ENCODE data around the gene KANSL1L.

Gene KANSL1L

DNA sequence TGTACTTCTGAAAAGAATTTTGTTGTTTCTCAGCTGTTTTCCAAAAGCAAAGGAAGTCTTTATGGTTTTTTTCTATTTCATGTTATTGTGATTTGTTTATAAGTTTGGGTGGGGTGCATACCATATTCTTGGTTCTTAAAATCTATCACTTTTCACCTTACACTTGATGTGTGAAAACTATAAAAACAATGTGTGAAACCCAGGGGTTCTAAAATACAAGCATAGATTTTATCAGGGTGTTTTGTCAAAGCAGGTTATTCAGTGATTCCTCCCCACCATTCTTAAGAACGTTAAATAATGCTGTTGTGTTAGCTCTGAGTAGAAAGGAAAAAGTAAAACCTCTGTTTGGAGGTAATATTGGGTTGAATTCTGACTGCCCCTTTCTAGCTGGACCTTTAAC lies 151.1 kb downstream of the KANSL1L start:
- Histone ChIP-seq H3K27ac (replicated peaks) (no peak overlapping the region), H3K27me3 (ENCODE audit: insufficient read depth, poor library complexity, severe bottlenecking) (no peaks in the 10 kb centered on the region), H3K4me3 (replicated peaks; ENCODE audit: insufficient read depth, low read length) (no peak overlapping the region)
- DNase-seq (ENCODE audit: low read depth in 1 of 2, low spot score in 1 of 2): no peak
- TF ChIP-seq SPI1 (IDR thresholded peaks at IDR 0.05; ENCODE audit: borderline replicate concordance, low read depth) (no peak), GABPA (IDR thresholded peaks at IDR 0.05; ENCODE audit: low read depth) (no peak), POLR2AphosphoS5 (IDR thresholded peaks at IDR 0.05; ENCODE audit: low read depth) (no peak), CTCF (IDR thresholded peaks at IDR 0.05; ENCODE audit: insufficient read depth, low read length) (no peak)
- TF ChIP-seq, protein P1, sequence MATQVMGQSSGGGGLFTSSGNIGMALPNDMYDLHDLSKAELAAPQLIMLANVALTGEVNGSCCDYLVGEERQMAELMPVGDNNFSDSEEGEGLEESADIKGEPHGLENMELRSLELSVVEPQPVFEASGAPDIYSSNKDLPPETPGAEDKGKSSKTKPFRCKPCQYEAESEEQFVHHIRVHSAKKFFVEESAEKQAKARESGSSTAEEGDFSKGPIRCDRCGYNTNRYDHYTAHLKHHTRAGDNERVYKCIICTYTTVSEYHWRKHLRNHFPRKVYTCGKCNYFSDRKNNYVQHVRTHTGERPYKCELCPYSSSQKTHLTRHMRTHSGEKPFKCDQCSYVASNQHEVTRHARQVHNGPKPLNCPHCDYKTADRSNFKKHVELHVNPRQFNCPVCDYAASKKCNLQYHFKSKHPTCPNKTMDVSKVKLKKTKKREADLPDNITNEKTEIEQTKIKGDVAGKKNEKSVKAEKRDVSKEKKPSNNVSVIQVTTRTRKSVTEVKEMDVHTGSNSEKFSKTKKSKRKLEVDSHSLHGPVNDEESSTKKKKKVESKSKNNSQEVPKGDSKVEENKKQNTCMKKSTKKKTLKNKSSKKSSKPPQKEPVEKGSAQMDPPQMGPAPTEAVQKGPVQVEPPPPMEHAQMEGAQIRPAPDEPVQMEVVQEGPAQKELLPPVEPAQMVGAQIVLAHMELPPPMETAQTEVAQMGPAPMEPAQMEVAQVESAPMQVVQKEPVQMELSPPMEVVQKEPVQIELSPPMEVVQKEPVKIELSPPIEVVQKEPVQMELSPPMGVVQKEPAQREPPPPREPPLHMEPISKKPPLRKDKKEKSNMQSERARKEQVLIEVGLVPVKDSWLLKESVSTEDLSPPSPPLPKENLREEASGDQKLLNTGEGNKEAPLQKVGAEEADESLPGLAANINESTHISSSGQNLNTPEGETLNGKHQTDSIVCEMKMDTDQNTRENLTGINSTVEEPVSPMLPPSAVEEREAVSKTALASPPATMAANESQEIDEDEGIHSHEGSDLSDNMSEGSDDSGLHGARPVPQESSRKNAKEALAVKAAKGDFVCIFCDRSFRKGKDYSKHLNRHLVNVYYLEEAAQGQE (IDR thresholded peaks at IDR 0.05; ENCODE audit: insufficient replicate concordance, low read depth): no peak

- H3K27ac ChIP-seq (replicated peaks): no peak overlapping the region
- no peaks in the 10 kb centered on the region for H3K27me3 ChIP-seq (ENCODE audit: insufficient read depth, poor library complexity, severe bottlenecking)
- H3K4me3 ChIP-seq (replicated peaks; ENCODE audit: insufficient read depth, low read length): no peak overlapping the region
- no peak for DNase-seq (ENCODE audit: low read depth in 1 of 2, low spot score in 1 of 2)
- TF ChIP-seq, protein P1 (IDR thresholded peaks at IDR 0.05; ENCODE audit: insufficient replicate concordance, low read depth): no peak
- TF ChIP-seq SPI1 (IDR thresholded peaks at IDR 0.05; ENCODE audit: borderline replicate concordance, low read depth) (no peak), POLR2AphosphoS5 (IDR thresholded peaks at IDR 0.05; ENCODE audit: low read depth) (no peak), GABPA (IDR thresholded peaks at IDR 0.05; ENCODE audit: low read depth) (no peak), CTCF (IDR thresholded peaks at IDR 0.05; ENCODE audit: insufficient read depth, low read length) (no peak)
These were observed 161.3 kb downstream of the KANSL1L start for GRCh38 chr2:210009896-210010295.

DNA sequence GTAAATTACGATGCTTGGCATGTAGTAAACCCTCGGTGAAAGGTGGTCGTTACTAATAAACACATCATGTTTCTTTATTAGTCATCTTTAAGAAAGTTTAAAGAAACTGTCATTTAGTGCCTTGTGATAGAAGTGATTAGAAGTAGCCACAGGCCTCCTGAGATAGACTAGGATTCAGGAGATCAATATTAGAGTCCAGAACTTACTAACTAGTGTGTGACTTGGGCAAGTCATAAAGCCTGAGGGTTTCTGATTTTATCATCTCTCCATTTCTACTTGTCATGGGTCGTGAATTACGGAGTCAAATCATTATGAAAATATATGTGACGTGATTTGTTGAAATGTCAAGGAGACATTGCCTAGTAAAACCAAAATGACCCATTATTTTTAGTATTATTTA lies 162.1 kb downstream of the KANSL1L start:
- no peaks in the 10 kb centered on the region for H3K27me3 ChIP-seq (ENCODE audit: insufficient read depth, poor library complexity, severe bottlenecking)
- TF ChIP-seq GABPA (IDR thresholded peaks at IDR 0.05; ENCODE audit: low read depth): no peak
- TF ChIP-seq POLR2AphosphoS5 (IDR thresholded peaks at IDR 0.05; ENCODE audit: low read depth): no peak
- TF ChIP-seq CTCF (IDR thresholded peaks at IDR 0.05; ENCODE audit: insufficient read depth, low read length): no peak
- TF ChIP-seq SPI1 (IDR thresholded peaks at IDR 0.05; ENCODE audit: borderline replicate concordance, low read depth): no peak
- TF ChIP-seq, protein P1 (IDR thresholded peaks at IDR 0.05; ENCODE audit: insufficient replicate concordance, low read depth): no peak
- no peak overlapping the region for H3K4me3 ChIP-seq (replicated peaks; ENCODE audit: insufficient read depth, low read length)
- no peak for DNase-seq (ENCODE audit: low read depth in 1 of 2, low spot score in 1 of 2)
- H3K27ac ChIP-seq (replicated peaks): no peak overlapping the region
